NCI-H1436 (cell line): Measurements from ENCODE around the gene NHLRC1.

ENCODE experiments used
- DNase-seq: peaks from one replicate; lab custom pipeline; 2025; lab: John Stamatoyannopoulos, UW

The NHLRC1 gene

GRCh38 chr6:18139935-18140621, 17.6 kb upstream of the NHLRC1 start:
- DNase-seq: no peak

GRCh38 chr6:18138906-18139305, 16.4 kb upstream of the NHLRC1 start:
- DNase-seq: no peak

- DNase-seq: no peak
Observed at GRCh38 chr6:18136260-18136659, 13.8 kb upstream of the NHLRC1 start.

GRCh38 chr6:18135171-18135570, 12.7 kb upstream of the NHLRC1 start:
- DNase-seq: no peak

- DNase-seq: no peak
Observed at GRCh38 chr6:18132346-18132745, 9.9 kb upstream of the NHLRC1 start.

GRCh38 chr6:18126121-18126520, 3.6 kb upstream of the NHLRC1 start:
- no peak for DNase-seq

- DNase-seq: no peak
Observed at GRCh38 chr6:18121580-18122127, 823 bp downstream of the NHLRC1 start.

GRCh38 chr6:18119236-18119635, 3.2 kb downstream of the NHLRC1 start:
- DNase-seq: no peak

- DNase-seq: no peak
Observed at GRCh38 chr6:18118330-18118729, 4.1 kb downstream of the NHLRC1 start.

GRCh38 chr6:18117136-18117535, 5.3 kb downstream of the NHLRC1 start:
- no peak for DNase-seq

GRCh38 chr6:18115356-18115755, 7.1 kb downstream of the NHLRC1 start:
- DNase-seq: no peak

- no peak for DNase-seq
Observed at GRCh38 chr6:18110162-18110561, 12.3 kb downstream of the NHLRC1 start.

- DNase-seq: no peak
Observed at GRCh38 chr6:18107061-18107460, 15.4 kb downstream of the NHLRC1 start.

GRCh38 chr6:18102783-18103509, 19.5 kb downstream of the NHLRC1 start:
- no peak for DNase-seq

- DNase-seq: no peak
Observed at GRCh38 chr6:18101873-18102272, 20.6 kb downstream of the NHLRC1 start.

- no peak for DNase-seq
Observed at GRCh38 chr6:18101271-18101670, 21.2 kb downstream of the NHLRC1 start.

GRCh38 chr6:18100296-18100695, 22.2 kb downstream of the NHLRC1 start:
- no peak for DNase-seq

- no peak for DNase-seq
Observed at GRCh38 chr6:18099511-18099910, 23.0 kb downstream of the NHLRC1 start.

- DNase-seq: no peak
Observed at GRCh38 chr6:18096423-18096822, 26.1 kb downstream of the NHLRC1 start.

GRCh38 chr6:18091382-18091781, 31.1 kb downstream of the NHLRC1 start:
- no peak for DNase-seq

- DNase-seq: no peak
Observed at GRCh38 chr6:18090349-18090786, 32.1 kb downstream of the NHLRC1 start.

GRCh38 chr6:18088419-18089296, 33.8 kb downstream of the NHLRC1 start:
- DNase-seq: no peak
